ENCODE data around the gene PDIA5. TPM values are rescaled to one million over a fixed set of nuclear protein-coding genes. Genes with fewer than 3 reads are reported as not detected.

Gene PDIA5
- total and polyA plus RNA-seq, 2 donors (not counting 1 experiment from before 2014, with no cell fraction given): 2.6 to 3.8 TPM

DNA sequence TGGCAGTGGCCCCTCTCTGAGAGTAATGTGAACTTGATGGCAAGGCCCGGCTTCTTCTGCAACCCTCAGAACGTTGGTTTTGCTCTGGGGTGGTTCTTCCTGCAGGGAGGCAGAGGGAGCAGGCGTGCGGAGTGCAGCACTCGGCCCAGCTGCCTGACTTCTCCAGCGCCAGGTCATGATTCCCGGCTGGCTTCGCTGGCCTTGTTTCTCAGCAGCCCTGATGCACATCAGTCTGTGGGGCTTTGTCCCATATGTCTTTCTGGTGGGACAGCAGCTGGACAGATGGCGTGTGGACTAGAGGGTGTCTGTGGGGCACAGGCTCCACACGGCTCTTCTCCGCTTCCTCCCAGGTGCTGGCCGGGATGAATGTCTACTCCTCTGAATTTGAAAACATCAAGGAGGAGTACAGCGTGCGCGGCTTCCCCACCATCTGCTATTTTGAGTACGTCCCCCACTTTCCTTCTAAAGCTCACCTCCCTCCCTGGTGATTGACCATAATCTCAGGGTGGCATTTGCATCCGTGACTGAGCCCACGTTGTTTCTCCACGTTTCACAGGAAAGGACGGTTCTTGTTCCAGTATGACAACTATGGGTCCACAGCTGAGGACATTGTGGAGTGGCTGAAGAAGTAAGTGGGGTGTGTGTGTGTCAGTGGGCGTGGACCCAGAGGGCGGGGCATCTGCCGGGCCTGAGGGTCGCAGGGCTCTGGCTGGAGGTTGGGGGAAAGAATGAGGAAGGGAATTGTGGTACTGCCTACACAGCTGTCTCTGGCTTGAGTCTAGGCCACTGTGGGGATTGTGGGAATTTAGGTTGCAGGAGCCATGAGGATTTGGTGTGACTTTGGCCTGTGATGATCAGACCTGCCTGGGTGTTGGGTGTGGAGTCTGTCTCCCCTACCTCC lies 57.1 kb downstream of the PDIA5 start:
- WGBS (ENCODE audit: insufficient coverage): 89% methylated on average over 24 of the region's 24 CpGs
- Histone ChIP-seq H3K36me3 (replicated peaks in 1 of 2; ENCODE audit: control extremely low read depth in 1 of 2, control insufficient read depth in 1 of 2, extremely low read depth in 1 of 2, insufficient read depth in 2 of 2, low read length in 1 of 2) (peaks cover 0 to 11% of the 10 kb centered on the region in 2 experiments), H3K9me3 (ENCODE audit: control extremely low read depth in 1 of 3, control insufficient read depth in 2 of 3, insufficient read depth in 1 of 3, low read length in 2 of 3) (no peaks in the 10 kb centered on the region), H3K4me3 (ENCODE audit: control extremely low read depth in 1 of 5, extremely low read depth in 1 of 5, insufficient read depth in 1 of 5, low read depth in 2 of 5, low read length in 4 of 5) (no peak overlapping the region), H3K4me1 (ENCODE audit: control insufficient read depth in 2 of 2, insufficient read depth in 2 of 2, low read length in 2 of 2) (no peaks in the 10 kb centered on the region), H3K27me3 (replicated peaks in 1 of 4; ENCODE audit: control extremely low read depth in 1 of 4, control insufficient read depth in 3 of 4, insufficient read depth in 4 of 4, low read length in 3 of 4) (no peaks in the 10 kb centered on the region), H2AFZ (ENCODE audit: insufficient read depth, low read depth, low read length, poor library complexity, severe bottlenecking) (no peak overlapping the region), H4K20me1 (ENCODE audit: control insufficient read depth, insufficient read depth, low read length, poor library complexity, severe bottlenecking) (no peaks in the 10 kb centered on the region), H3K79me2 (ENCODE audit: control insufficient read depth, insufficient read depth, low read length) (no peaks in the 10 kb centered on the region), H3K4me2 (replicated peaks; ENCODE audit: low read depth, low read length, poor library complexity, severe bottlenecking) (no peak overlapping the region), H3K27ac (ENCODE audit: low read length in 2 of 2) (no peak overlapping the region), H3K9ac (ENCODE audit: low read length) (no peak overlapping the region)
- CTCF ChIA-PET: no interaction called here
- Mint-ChIP-seq H3K4me3 (no peak overlapping the region), H3K27ac (no peak overlapping the region), H3K27me3 (no peaks in the 10 kb centered on the region), H3K9me3 (ENCODE audit: insufficient read depth) (no peaks in the 10 kb centered on the region), H3K4me1 (no peaks in the 10 kb centered on the region)
- no peak for ATAC-seq (ENCODE audit: low read depth)
- TF ChIP-seq, protein P1, sequence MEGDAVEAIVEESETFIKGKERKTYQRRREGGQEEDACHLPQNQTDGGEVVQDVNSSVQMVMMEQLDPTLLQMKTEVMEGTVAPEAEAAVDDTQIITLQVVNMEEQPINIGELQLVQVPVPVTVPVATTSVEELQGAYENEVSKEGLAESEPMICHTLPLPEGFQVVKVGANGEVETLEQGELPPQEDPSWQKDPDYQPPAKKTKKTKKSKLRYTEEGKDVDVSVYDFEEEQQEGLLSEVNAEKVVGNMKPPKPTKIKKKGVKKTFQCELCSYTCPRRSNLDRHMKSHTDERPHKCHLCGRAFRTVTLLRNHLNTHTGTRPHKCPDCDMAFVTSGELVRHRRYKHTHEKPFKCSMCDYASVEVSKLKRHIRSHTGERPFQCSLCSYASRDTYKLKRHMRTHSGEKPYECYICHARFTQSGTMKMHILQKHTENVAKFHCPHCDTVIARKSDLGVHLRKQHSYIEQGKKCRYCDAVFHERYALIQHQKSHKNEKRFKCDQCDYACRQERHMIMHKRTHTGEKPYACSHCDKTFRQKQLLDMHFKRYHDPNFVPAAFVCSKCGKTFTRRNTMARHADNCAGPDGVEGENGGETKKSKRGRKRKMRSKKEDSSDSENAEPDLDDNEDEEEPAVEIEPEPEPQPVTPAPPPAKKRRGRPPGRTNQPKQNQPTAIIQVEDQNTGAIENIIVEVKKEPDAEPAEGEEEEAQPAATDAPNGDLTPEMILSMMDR (IDR thresholded peaks at IDR 0.05): no peak
- no peak for TF ChIP-seq EZH2 (IDR thresholded peaks at IDR 0.05; ENCODE audit: borderline replicate concordance, insufficient read depth, low read depth, low read length, poor library complexity, severe bottlenecking)
- intact Hi-C loops (cut with micrococcal nuclease): no loop called here
- no peak for DNase-seq
- POLR2A ChIA-PET: no interaction called here

DNA sequence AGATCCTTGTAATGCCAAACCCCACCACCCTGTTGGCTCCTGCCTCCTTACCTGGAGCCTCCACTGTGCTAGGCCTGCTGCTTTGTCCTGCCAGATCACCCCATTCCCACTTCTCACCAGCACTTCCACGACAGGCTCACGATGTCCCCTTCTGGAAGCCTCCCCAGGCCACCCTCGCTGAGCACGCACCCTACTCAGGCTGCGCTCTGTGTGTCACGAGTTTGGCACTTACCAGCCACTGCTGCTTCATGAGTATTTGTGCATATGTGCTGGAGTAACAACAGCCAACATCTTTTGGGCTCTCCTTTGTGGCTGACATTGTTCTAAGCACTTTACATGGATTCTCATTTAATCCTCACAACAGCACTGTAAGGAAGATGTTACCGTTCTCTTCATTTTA lies 58.1 kb downstream of the PDIA5 start:
- Histone ChIP-seq H3K36me3 (replicated peaks in 1 of 2; ENCODE audit: control extremely low read depth in 1 of 2, control insufficient read depth in 1 of 2, extremely low read depth in 1 of 2, insufficient read depth in 2 of 2, low read length in 1 of 2) (peaks cover 0 to 6% of the 10 kb centered on the region in 2 experiments), H2AFZ (ENCODE audit: insufficient read depth, low read depth, low read length, poor library complexity, severe bottlenecking) (no peak overlapping the region), H3K27ac (ENCODE audit: low read length in 2 of 2) (no peak overlapping the region), H3K79me2 (ENCODE audit: control insufficient read depth, insufficient read depth, low read length) (no peaks in the 10 kb centered on the region), H3K4me1 (ENCODE audit: control insufficient read depth in 2 of 2, insufficient read depth in 2 of 2, low read length in 2 of 2) (no peaks in the 10 kb centered on the region), H3K4me3 (ENCODE audit: control extremely low read depth in 1 of 5, extremely low read depth in 1 of 5, insufficient read depth in 1 of 5, low read depth in 2 of 5, low read length in 4 of 5) (no peak overlapping the region), H4K20me1 (ENCODE audit: control insufficient read depth, insufficient read depth, low read length, poor library complexity, severe bottlenecking) (no peaks in the 10 kb centered on the region), H3K9ac (ENCODE audit: low read length) (no peak overlapping the region), H3K9me3 (ENCODE audit: control extremely low read depth in 1 of 3, control insufficient read depth in 2 of 3, insufficient read depth in 1 of 3, low read length in 2 of 3) (no peaks in the 10 kb centered on the region), H3K27me3 (replicated peaks in 1 of 4; ENCODE audit: control extremely low read depth in 1 of 4, control insufficient read depth in 3 of 4, insufficient read depth in 4 of 4, low read length in 3 of 4) (no peaks in the 10 kb centered on the region), H3K4me2 (replicated peaks; ENCODE audit: low read depth, low read length, poor library complexity, severe bottlenecking) (no peak overlapping the region)
- Mint-ChIP-seq H3K27ac (no peak overlapping the region), H3K4me3 (no peak overlapping the region), H3K9me3 (ENCODE audit: insufficient read depth) (no peaks in the 10 kb centered on the region), H3K4me1 (no peaks in the 10 kb centered on the region), H3K27me3 (no peaks in the 10 kb centered on the region)
- POLR2A ChIA-PET: no interaction called here
- intact Hi-C loops (cut with micrococcal nuclease): no loop called here
- WGBS (ENCODE audit: insufficient coverage): 93% methylated on average over 3 of the region's 7 CpGs
- CTCF ChIA-PET: no interaction called here
- TF ChIP-seq, protein P1 (IDR thresholded peaks at IDR 0.05): no peak
- no peak for TF ChIP-seq EZH2 (IDR thresholded peaks at IDR 0.05; ENCODE audit: borderline replicate concordance, insufficient read depth, low read depth, low read length, poor library complexity, severe bottlenecking)
- DNase-seq (no peak), ATAC-seq (ENCODE audit: low read depth) (no peak)
